Testis (tissue), 3 donors: ENCODE results near the gene TIPARP. TPM values are rescaled to one million over a fixed set of nuclear protein-coding genes. Genes with fewer than 3 reads are reported as not detected.

Source experiments
- DNase-seq: peaks from one replicate; pipeline ENCODE4 v3.0.0-alpha.2; 2019
- H3K27ac ChIP-seq, 2 donors: fragments of 200-600 bp; sonication (generic); one replicate each; pipeline ENCODE4 v1.5.1; 2019
- H3K27me3 ChIP-seq: fragments of 200-600 bp; sonication (generic); one replicate; pipeline ENCODE4 v1.5.1; 2019
- H3K36me3 ChIP-seq: fragments of 200-600 bp; sonication (generic); one replicate; pipeline ENCODE4 v1.5.1; 2017; ENCODE audit warnings: low read depth; ENCODE audit errors: missing control alignments
- H3K4me1 ChIP-seq: fragments of 200-600 bp; sonication (generic); one replicate; pipeline ENCODE4 v1.5.1; 2019
- H3K4me3 ChIP-seq, 2 donors: fragments of 200-600 bp; sonication (generic); one replicate each; pipeline ENCODE4 v1.5.1; 2017 to 2019
- H3K9me3 ChIP-seq: fragments of 200-600 bp; sonication (generic); one replicate; pipeline ENCODE4 v1.5.1; 2017
- CTCF ChIP-seq, 3 experiments: fragments of 450-650 bp in 2 of 3; fragments of 200-600 bp in 1 of 3; sonication (generic) in 1 of 3; IDR thresholded peaks; one replicate each; pipeline ENCODE4 v1.5.1; 2016 to 2019; ENCODE audit warnings: antibody characterized with exemption in 3 of 3, mild to moderate bottlenecking in 2 of 3, moderate library complexity in 1 of 3
- POLR2A ChIP-seq: fragments of 450-650 bp; IDR thresholded peaks from one replicate; pipeline ENCODE4 v1.6.1; 2017; ENCODE audit warnings: antibody characterized with exemption, mild to moderate bottlenecking, moderate library complexity
- WGBS, 2 donors: methylation state at CpG; one replicate each; pipeline ENCODE4 v1.1.5; 2018; 5-methylcytosine and 5-hydroxymethylcytosine counted together
- intact Hi-C: fragments of 100-400 bp; cut with DNase I; formaldehyde crosslinking; loops from one replicate; pipeline ENCODE4 v1.15.1; 2023; ENCODE audit warnings: low total_unique reads
- polyA plus RNA-seq: library from polyadenylated mRNA; stranded (reverse); fragments of 350-450 nt; fragmentation: Illumina TruSeq; extraction: RNeasy Lipid Tissue Mini Kit (QIAGEN cat#74804); gene quantifications from one replicate; pipeline ENCODE4 v1.2.3, GENCODE V29; 2014; ENCODE audit warnings: low read depth, low replicate concordance; ENCODE audit not compliant: insufficient read depth
- total RNA-seq, 2 donors: library from RNA; depleted of rRNA; stranded (reverse); fragments of >200 nt; gene quantifications; one replicate each; pipeline ENCODE4 v1.2.3, GENCODE V29; 2016

The TIPARP gene
- total and polyA plus RNA-seq, 3 donors from 2014 or later: 67.2 to 115 (median 70.7) TPM

- no peak for TF ChIP-seq CTCF (IDR thresholded peaks at IDR 0.05)
- TF ChIP-seq POLR2A: no peak
- no peak for DNase-seq
- H3K4me3 ChIP-seq: no peak overlapping the region
- no peak overlapping the region for H3K27ac ChIP-seq
- H3K27me3 ChIP-seq: no peaks in the 10 kb centered on the region
- WGBS, 2 donors: 87 to 93% methylated on average over 5 of the region's 5 CpGs
- intact Hi-C loops: no loop called here
- H3K9me3 ChIP-seq: no peaks in the 10 kb centered on the region
- H3K36me3 ChIP-seq: no peaks in the 10 kb centered on the region
- peaks cover 14% of the 10 kb centered on the region for H3K4me1 ChIP-seq
Measured at GRCh38 chr3:156628836-156629618, 45.4 kb upstream of the TIPARP start.

GRCh38 chr3:156630081-156630772 is 44.2 kb upstream of the TIPARP start:
- no peak overlapping the region for H3K4me3 ChIP-seq
- no peaks in the 10 kb centered on the region for H3K27me3 ChIP-seq
- no peak overlapping the region for H3K27ac ChIP-seq
- intact Hi-C loops: no loop called here
- H3K36me3 ChIP-seq: no peaks in the 10 kb centered on the region
- no peak for TF ChIP-seq POLR2A
- no peak for TF ChIP-seq CTCF (IDR thresholded peaks at IDR 0.05)
- DNase-seq: no peak
- H3K4me1 ChIP-seq: peaks cover 24% of the 10 kb centered on the region
- no peaks in the 10 kb centered on the region for H3K9me3 ChIP-seq

GRCh38 chr3:156630773-156631093 is 43.7 kb upstream of the TIPARP start:
- TF ChIP-seq CTCF (IDR thresholded peaks at IDR 0.05): no peak
- TF ChIP-seq POLR2A: no peak
- intact Hi-C loops: no loop called here
- no peaks in the 10 kb centered on the region for H3K36me3 ChIP-seq
- DNase-seq: no peak
- no peaks in the 10 kb centered on the region for H3K9me3 ChIP-seq
- peaks cover 24% of the 10 kb centered on the region for H3K4me1 ChIP-seq
- WGBS, 2 donors: 66 to 78% methylated on average over 3 of the region's 3 CpGs
- H3K27me3 ChIP-seq: no peaks in the 10 kb centered on the region
- H3K27ac ChIP-seq: no peak overlapping the region
- no peak overlapping the region for H3K4me3 ChIP-seq

- TF ChIP-seq CTCF (IDR thresholded peaks at IDR 0.05) (no peak), POLR2A (no peak)
- intact Hi-C loops: no loop called here
- no peak for DNase-seq
- Histone ChIP-seq H3K9me3 (no peaks in the 10 kb centered on the region), H3K36me3 (no peaks in the 10 kb centered on the region), H3K27me3 (no peaks in the 10 kb centered on the region), H3K4me1 (peaks cover 24% of the 10 kb centered on the region), H3K27ac (no peak overlapping the region), H3K4me3 (no peak overlapping the region)
- WGBS, 2 donors: 88 to 96% methylated on average over 1 of the region's 1 CpG
Measured at GRCh38 chr3:156631323-156631722, 43.1 kb upstream of the TIPARP start.
